Activated CD4-positive, CD25-positive, alpha-beta regulatory T cell treated with anti-CD3 and anti-CD28 coated beads, Interleukin-2, amount 50 U/mL, for 24 hours (primary cell): ENCODE data around the gene SP7.
"Not testable (repeated sequence)": the region's sequence is repeated elsewhere in the genome, so short reads cannot be mapped to it uniquely, and the experiment has no call there.

Source experiments
- ATAC-seq, 2 donors: fragments of 150-1000 bp; cut with Tn5 transposase; one replicate each; pipeline ENCODE4 v1.10.0; 2021; ENCODE audit warnings: mild to moderate bottlenecking in 1 of 2, moderate library complexity in 1 of 2

SP7 gene

GRCh38 chr12:53336181-53336681 lies at the start of gene SP7:
Gene SP7 (minus strand): TSS chr12:53336354. CDS start chr12:53335646, 708 bp downstream.
- no peak for ATAC-seq

- ATAC-seq = no peak
Observed at GRCh38 chr12:53383258-53383657, 47.1 kb upstream of the SP7 start.

GRCh38 chr12:53381731-53382630 lies 45.8 kb upstream of the SP7 start:
- ATAC-seq = no peak

GRCh38 chr12:53380794-53381730 lies 44.9 kb upstream of the SP7 start:
- ATAC-seq = no peak

GRCh38 chr12:53380104-53380793 lies 44.1 kb upstream of the SP7 start, which contains the start of gene SP1:
Gene SP1 (plus strand): TSS chr12:53380176. CDS start chr12:53380292, 116 bp downstream.
- peak; percentile 36 to 40 for ATAC-seq

GRCh38 chr12:53379389-53380103 lies 43.4 kb upstream of the SP7 start:
- ATAC-seq = peak; percentile 78 to 80

GRCh38 chr12:53378724-53379388 lies 42.7 kb upstream of the SP7 start:
- no peak for ATAC-seq

GRCh38 chr12:53378222-53378621 lies 42.1 kb upstream of the SP7 start:
- no peak for ATAC-seq

- no peak for ATAC-seq
Observed at GRCh38 chr12:53376747-53377146, 40.6 kb upstream of the SP7 start.

- not testable (repeated sequence) for ATAC-seq
Observed at GRCh38 chr12:53374277-53374676, 38.1 kb upstream of the SP7 start.

GRCh38 chr12:53373554-53374133 lies 37.5 kb upstream of the SP7 start:
- ATAC-seq = not testable (repeated sequence)

GRCh38 chr12:53365245-53365904 lies 29.2 kb upstream of the SP7 start:
- peak in 1 of 2 donors; percentile 10 for ATAC-seq

- ATAC-seq = not testable (repeated sequence)
Observed at GRCh38 chr12:53361638-53362037, 25.5 kb upstream of the SP7 start.

- no peak for ATAC-seq
Observed at GRCh38 chr12:53358836-53359419, 22.8 kb upstream of the SP7 start.

GRCh38 chr12:53355121-53355520 lies 19.0 kb upstream of the SP7 start:
- no peak for ATAC-seq

GRCh38 chr12:53353257-53353655 lies 17.1 kb upstream of the SP7 start:
- ATAC-seq = no peak

- ATAC-seq = peak; percentile 99
Observed at GRCh38 chr12:53352331-53353256, 16.4 kb upstream of the SP7 start.

- no peak for ATAC-seq
Observed at GRCh38 chr12:53347905-53348304, 11.8 kb upstream of the SP7 start.

GRCh38 chr12:53346491-53346890 lies 10.3 kb upstream of the SP7 start:
- no peak for ATAC-seq
